Body of pancreas (tissue), 4 donors: ENCODE data around the gene MAP4K4.

ENCODE experiments used
- CTCF ChIP-seq, 7 experiments: fragments of 450-650 bp in 4 of 7; fragments of 200-600 bp in 3 of 7; sonication (generic) in 3 of 7; IDR thresholded peaks; one replicate each; pipeline ENCODE4 v1.5.1; 2016 to 2019; ENCODE audit warnings: antibody characterized with exemption in 7 of 7
- POLR2A ChIP-seq, 3 donors: fragments of 450-650 bp; IDR thresholded peaks; one replicate each; pipeline ENCODE4 v1.6.1; 2016; ENCODE audit warnings: antibody characterized with exemption in 3 of 3, mild to moderate bottlenecking in 2 of 3

GRCh38 chr2:101860782-101861181 is 163.3 kb downstream of the MAP4K4 start:
- TF ChIP-seq CTCF (IDR thresholded peaks at IDR 0.05): no peak
- TF ChIP-seq POLR2A (IDR thresholded peaks at IDR 0.05): no peak
